Heart right ventricle (tissue), 16 donors: ENCODE data around the gene H6PD. TPM values are rescaled to one million over a fixed set of nuclear protein-coding genes. Genes with fewer than 3 reads are reported as not detected.

Experiments used
- ATAC-seq, 8 donors: fragments of 200-7000 bp; cut with Tn5 transposase; one replicate each; pipeline ENCODE4 v1.9.1; 2020; ENCODE audit warnings: mild to moderate bottlenecking in 8 of 8, moderate library complexity in 8 of 8, moderate number of reproducible peaks in 1 of 8
- DNase-seq, 2 donors: peaks; one replicate each; pipeline ENCODE4 v3.0.0-alpha.2; 2020
- H3K27ac ChIP-seq, 10 donors: fragments of 200-600 bp; sonication (generic) in 2 of 10; one replicate each; pipeline versions ENCODE4 v1.5.0 to v1.8.0; 2020 to 2022; ENCODE audit warnings: mild to moderate bottlenecking in 3 of 10
- H3K27me3 ChIP-seq, 7 donors: fragments of 200-600 bp; one replicate each; pipeline ENCODE4 v1.8.0; 2021 to 2022; ENCODE audit warnings: mild to moderate bottlenecking in 2 of 7
- H3K36me3 ChIP-seq, 9 donors: fragments of 200-600 bp; sonication (generic) in 1 of 9; one replicate each; pipeline versions ENCODE4 v1.5.0 to v1.8.0; 2020 to 2022; ENCODE audit warnings: mild to moderate bottlenecking in 2 of 9
- H3K4me1 ChIP-seq, 9 donors: fragments of 200-600 bp; sonication (generic) in 1 of 9; one replicate each; pipeline versions ENCODE4 v1.5.0 to v1.8.0; 2020 to 2022; ENCODE audit warnings: mild to moderate bottlenecking in 4 of 9
- H3K4me3 ChIP-seq, 10 donors: fragments of 200-600 bp; sonication (generic) in 2 of 10; one replicate each; pipeline versions ENCODE4 v1.5.0 to v1.8.0; 2020 to 2022; ENCODE audit warnings: mild to moderate bottlenecking in 7 of 10, moderate library complexity in 2 of 10
- H3K9me3 ChIP-seq, 11 donors: fragments of 200-600 bp in 10 of 11; sonication (generic) in 2 of 11; one replicate each; pipeline versions ENCODE4 v1.5.0 to v1.8.0; 2013 to 2022; ENCODE audit warnings: mild to moderate bottlenecking in 2 of 11, control low read depth in 1 of 11, moderate library complexity in 1 of 11
- WGBS, 2 donors: extraction: QIAGEN DNeasy Blood & Tissue Kit; methylation state at CpG; one replicate each; pipeline ENCODE4 v1.1.7; 2013; ENCODE audit warnings: inconsistent platforms in 1 of 2; 5-methylcytosine and 5-hydroxymethylcytosine counted together
- intact Hi-C, 10 donors: fragments of 100-400 bp; cut with DNase I; formaldehyde crosslinking; loops; one replicate each; pipeline versions ENCODE4 v1.11.1 to v1.14.2; 2022
- polyA plus RNA-seq, 2 donors: library from polyadenylated mRNA; stranded (reverse); fragments of 200-250 nt; gene quantifications; one replicate each; pipeline ENCODE4 v1.2.3, GENCODE V29; 2013
- total RNA-seq, 10 donors: library from RNA; stranded (reverse); fragmentation: NEBNext Ultra II Directional in 3 of 10; extraction: Animal tissue kit (Norgen Biotek cat#: 25700) in 3 of 10; gene quantifications; one replicate each; pipeline versions ENCODE4 v1.2.1 to v1.2.4, GENCODE V29; 2021 to 2023
- TF ChIP-seq, protein P1 (sequence below), 9 donors: fragments of 200-600 bp; sonication (generic) in 2 of 9; IDR thresholded peaks; one replicate each; pipeline versions ENCODE4 v1.5.0 to v1.8.0; 2021 to 2022; ENCODE audit warnings: antibody characterized with exemption in 9 of 9, mild to moderate bottlenecking in 5 of 9, moderate library complexity in 1 of 9
- donor health status: Arrhythmogenic right ventricular cardiomyopathy.
- donor health status: ischemic (EF 13 %, LVEDD 7.1; RV severe dilation, severe dysfunction).
- donor health status: healthy with polysubstance abuse.
- donor health status: DM: no; HTN: yes; CAD: no.
- donor health status: DM: no; HTN: no; CAD: no.
- donor health status: ischemic (EF 25% LVEDD 6.9; RV normal size, moderate dysfunction).
- donor health status: ischemic (EF 25% LVEDD 5.7; RV mildly dilated, moderate dysfunction).
- donor health status: healthy.
- donor health status: DM: yes; HTN: yes; CAD: no.
- donor health status: Ischemic cardiomyopathy.
- donor health status: ischemic (EF 35%, LVEDD 5.7; RV mildly dilated, moderate dysfunction).
- donor health status: nonischemic (EF 11% LVEDD 7.7; RV severe dilation, severe dysfunction).
- donor health status: DM: yes; HTN: yes; CAD: no.
- donor health status: PGD.
- donor health status: ischemic (EF 29% LVEDD 5.4; RV normal size, mild dysfunction).
- donor health status: nonischemic (EF 23%, LVEDD 6.1; RV moderate dilation, normal function).

Gene H6PD
- total and polyA plus RNA-seq, 12 donors, result 5.7 to 45.0 (median 28.4) TPM

DNA sequence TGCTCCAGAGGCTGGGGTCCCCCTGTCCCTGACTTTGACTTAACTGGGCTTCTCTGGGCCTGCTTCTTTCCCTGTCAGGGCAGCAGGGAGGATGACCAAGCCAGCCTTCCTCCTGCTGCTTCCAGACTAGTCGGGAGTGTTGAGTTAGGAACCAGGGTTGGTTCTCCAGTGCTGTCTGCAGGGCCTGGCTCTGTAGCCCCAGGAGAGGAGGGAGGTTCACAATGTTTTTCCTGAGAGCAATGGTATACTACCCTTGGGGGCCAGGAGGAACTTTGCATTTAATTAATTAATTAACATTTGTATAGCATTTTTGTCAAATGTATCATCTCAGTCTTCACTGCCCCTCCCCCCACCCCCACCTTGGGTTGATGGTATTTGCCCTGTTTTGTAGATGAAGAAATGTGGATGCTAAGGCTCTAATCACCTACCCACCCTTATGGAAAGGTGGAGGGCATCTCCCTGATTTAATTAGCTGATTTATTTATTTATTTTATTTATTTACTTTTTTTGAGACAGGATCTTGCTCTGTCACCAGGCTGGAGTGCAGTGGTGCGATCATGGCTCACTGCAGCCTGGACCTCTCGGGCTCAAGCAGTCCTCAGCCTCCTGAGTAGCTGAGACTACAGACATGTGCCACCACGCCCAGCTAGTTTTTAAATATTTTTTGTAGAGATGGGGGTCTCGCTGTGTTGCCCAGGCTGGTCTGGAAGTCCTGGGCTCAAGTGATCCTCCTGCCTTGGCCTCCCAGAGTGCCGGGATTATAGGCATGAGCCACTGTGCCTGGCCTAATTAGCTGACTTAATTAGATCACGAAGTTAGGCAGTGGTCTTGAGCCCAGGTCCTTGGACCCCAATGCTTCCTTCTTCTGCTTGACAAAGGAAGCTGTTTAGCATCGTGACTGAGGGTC lies 6.6 kb downstream of the H6PD start:
- peaks cover 5 to 97% (median 84%) of the 10 kb centered on the region in 9 donors for H3K4me1 ChIP-seq
- H3K9me3 ChIP-seq, result no peaks in the 10 kb centered on the region
- H3K4me3 ChIP-seq, result no peak overlapping the region
- no peak for DNase-seq
- WGBS, 2 donors, result 90 to 92% methylated on average over 8 of the region's 8 CpGs
- H3K27me3 ChIP-seq, result no peaks in the 10 kb centered on the region
- no peak for ATAC-seq
- H3K36me3 ChIP-seq, result peaks cover 0 to 21% (median 9%) of the 10 kb centered on the region in 9 donors
- intact Hi-C loops, result no loop called here
- TF ChIP-seq, protein P1, sequence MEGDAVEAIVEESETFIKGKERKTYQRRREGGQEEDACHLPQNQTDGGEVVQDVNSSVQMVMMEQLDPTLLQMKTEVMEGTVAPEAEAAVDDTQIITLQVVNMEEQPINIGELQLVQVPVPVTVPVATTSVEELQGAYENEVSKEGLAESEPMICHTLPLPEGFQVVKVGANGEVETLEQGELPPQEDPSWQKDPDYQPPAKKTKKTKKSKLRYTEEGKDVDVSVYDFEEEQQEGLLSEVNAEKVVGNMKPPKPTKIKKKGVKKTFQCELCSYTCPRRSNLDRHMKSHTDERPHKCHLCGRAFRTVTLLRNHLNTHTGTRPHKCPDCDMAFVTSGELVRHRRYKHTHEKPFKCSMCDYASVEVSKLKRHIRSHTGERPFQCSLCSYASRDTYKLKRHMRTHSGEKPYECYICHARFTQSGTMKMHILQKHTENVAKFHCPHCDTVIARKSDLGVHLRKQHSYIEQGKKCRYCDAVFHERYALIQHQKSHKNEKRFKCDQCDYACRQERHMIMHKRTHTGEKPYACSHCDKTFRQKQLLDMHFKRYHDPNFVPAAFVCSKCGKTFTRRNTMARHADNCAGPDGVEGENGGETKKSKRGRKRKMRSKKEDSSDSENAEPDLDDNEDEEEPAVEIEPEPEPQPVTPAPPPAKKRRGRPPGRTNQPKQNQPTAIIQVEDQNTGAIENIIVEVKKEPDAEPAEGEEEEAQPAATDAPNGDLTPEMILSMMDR (IDR thresholded peaks at IDR 0.05), result no peak
- peak overlapping the region in 9 of 10 donors; percentile 65 to 99 (median 95) for H3K27ac ChIP-seq

DNA sequence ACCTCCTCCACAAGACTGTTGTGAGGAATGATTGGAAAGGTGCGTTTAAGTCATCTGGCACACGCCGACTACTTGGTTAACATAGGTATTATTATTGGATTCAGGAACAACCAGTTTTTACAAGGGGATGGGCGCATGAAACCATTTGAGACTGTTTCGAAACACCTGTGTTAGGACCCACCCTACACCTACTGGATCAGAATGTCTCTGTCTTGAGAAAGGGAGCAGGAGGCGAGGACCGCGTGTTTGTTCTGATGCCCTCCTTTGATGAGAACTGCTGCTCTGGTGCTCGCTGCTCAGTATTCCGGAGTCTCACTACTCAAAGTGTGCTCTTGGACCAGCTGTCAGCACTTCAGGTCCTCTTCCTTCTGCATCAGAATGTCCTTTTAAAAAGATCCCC lies 7.3 kb downstream of the H6PD start:
- H3K9me3 ChIP-seq, result no peaks in the 10 kb centered on the region
- intact Hi-C loops, result no loop called here
- ATAC-seq (no peak), DNase-seq (no peak)
- H3K36me3 ChIP-seq, result peaks cover 0 to 28% (median 12%) of the 10 kb centered on the region in 9 donors
- peak overlapping the region; percentile 41 to 99 (median 88) for H3K27ac ChIP-seq
- TF ChIP-seq, protein P1 (IDR thresholded peaks at IDR 0.05), result no peak
- no peak overlapping the region for H3K4me3 ChIP-seq
- H3K4me1 ChIP-seq, result peaks cover 5 to 97% (median 77%) of the 10 kb centered on the region in 9 donors
- no peaks in the 10 kb centered on the region for H3K27me3 ChIP-seq
- 80 to 82% methylated on average over 10 of the region's 10 CpGs for WGBS, 2 donors

DNA sequence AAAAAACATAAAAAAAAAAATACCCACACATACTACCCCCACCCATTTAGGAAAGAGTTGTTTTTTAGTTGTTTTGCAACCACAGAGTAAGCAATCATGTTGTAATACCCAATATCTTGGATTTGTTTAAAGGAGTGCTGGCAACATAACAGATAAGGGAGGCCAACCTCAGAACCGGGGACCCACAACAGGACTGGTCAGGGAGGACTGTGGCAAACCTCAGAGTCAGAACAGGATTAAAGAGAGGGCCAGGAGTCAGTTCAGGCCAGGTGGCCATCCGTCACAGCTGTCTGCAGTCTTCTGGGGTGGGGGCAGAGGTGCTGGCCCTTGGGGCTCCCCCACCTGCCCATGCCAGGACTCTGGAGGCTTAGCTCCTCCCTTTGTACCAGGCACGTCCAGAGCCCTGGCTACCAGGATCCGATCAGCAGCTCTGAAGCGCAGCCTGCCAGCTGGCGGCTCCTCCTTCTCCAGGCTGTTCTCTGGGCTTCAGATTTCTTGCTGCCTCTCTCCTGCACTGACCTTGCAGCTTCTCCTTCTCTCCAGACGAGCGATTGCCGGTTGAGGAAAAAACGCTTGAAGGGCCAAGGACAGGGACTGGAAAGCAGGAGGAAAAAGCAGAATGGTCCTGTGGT lies 7.9 kb downstream of the H6PD start:
- ATAC-seq (peak; percentile 31 to 86 (median 76)), DNase-seq (peak; percentile 63 to 81)
- TF ChIP-seq, protein P1 (IDR thresholded peaks at IDR 0.05), result no peak
- peak overlapping the region; percentile 41 to 99 (median 88) for H3K27ac ChIP-seq
- peaks cover 5 to 97% (median 71%) of the 10 kb centered on the region in 9 donors for H3K4me1 ChIP-seq
- H3K9me3 ChIP-seq, result no peaks in the 10 kb centered on the region
- no peaks in the 10 kb centered on the region for H3K27me3 ChIP-seq
- peak overlapping the region in 7 of 10 donors; percentile 6 to 36 (median 25) for H3K4me3 ChIP-seq
- intact Hi-C loops, result no loop called here
- WGBS, 2 donors, result 42% methylated on average over 10 of the region's 10 CpGs
- peaks cover 0 to 34% (median 18%) of the 10 kb centered on the region in 9 donors for H3K36me3 ChIP-seq

DNA sequence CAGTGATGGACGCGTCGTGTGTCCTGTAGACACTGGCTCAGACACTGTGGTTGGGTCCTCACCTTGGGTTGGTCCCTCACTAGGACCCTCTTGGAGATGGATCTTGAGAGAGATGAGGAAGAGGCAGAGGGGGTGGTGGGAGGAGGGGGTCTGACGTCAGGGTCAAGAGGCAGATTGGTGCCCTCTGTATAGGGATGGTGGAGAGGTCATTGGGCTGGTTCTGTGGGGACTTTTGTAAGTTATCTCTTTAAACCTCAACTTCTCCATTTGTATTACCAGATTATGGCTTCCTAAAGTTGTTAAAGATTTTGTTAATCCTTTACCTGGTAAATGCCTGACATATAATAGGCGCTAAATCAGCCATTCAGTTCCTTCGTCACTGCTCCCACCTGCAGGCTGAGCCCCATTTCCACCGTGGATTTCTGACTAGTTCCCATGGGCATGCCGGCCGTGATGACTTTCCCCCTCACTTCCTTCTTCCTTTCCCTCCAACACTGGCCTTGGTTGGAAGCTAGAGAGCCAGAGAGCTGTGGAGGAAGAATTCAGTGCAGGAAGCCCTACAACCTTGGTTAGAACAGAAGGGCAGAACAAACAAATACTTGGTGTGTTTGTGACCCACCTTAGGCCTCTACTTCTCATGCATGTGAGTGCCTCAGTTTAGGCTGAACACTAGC lies 8.6 kb downstream of the H6PD start:
- intact Hi-C loops, result no loop called here
- H3K9me3 ChIP-seq, result no peaks in the 10 kb centered on the region
- peaks cover 8 to 97% (median 72%) of the 10 kb centered on the region in 9 donors for H3K4me1 ChIP-seq
- no peak for DNase-seq
- WGBS, 2 donors, result 60 to 72% methylated on average over 9 of the region's 9 CpGs
- H3K36me3 ChIP-seq, result peaks cover 0 to 41% (median 23%) of the 10 kb centered on the region in 9 donors
- peak overlapping the region; percentile 41 to 99 (median 88) for H3K27ac ChIP-seq
- H3K27me3 ChIP-seq, result no peaks in the 10 kb centered on the region
- TF ChIP-seq, protein P1 (IDR thresholded peaks at IDR 0.05), result no peak
- ATAC-seq, result peak in 2 of 8 donors; percentile 3 to 16
- peak overlapping the region in 7 of 10 donors; percentile 6 to 36 (median 25) for H3K4me3 ChIP-seq
